Activated T-cell treated with anti-CD3 and anti-CD28 coated beads, Interleukin-2, amount 50 U/mL, for 72 hours (primary cell): ENCODE results near the gene IGFBPL1. TPM values are rescaled to one million over a fixed set of nuclear protein-coding genes. Genes with fewer than 3 reads are reported as not detected.

Experiments
- ATAC-seq, 2 donors: fragments of 150-1000 bp; cut with Tn5 transposase; replicated peaks in 1 of 2; 2 replicates each; pipeline ENCODE4 v1.10.0; 2021; ENCODE audit warnings: moderate library complexity in 2 of 2, mild to moderate bottlenecking in 1 of 2
- DNase-seq, 2 donors: peaks; one replicate each; pipeline ENCODE4 v3.0.0; 2021 to 2022; ENCODE audit warnings: mixed read lengths in 1 of 2
- H3K27ac Mint-ChIP-seq: one replicate; pipeline ENCODE4 v1.8.0; 2022; ENCODE audit warnings: mild to moderate bottlenecking, moderate library complexity, mixed read lengths
- H3K27me3 Mint-ChIP-seq: one replicate; pipeline ENCODE4 v1.8.0; 2022; ENCODE audit warnings: low read depth, mixed read lengths
- H3K36me3 Mint-ChIP-seq, 2 donors: one replicate each; pipeline ENCODE4 v1.8.0; 2022; ENCODE audit warnings: mixed read lengths in 2 of 2, mild to moderate bottlenecking in 1 of 2; ENCODE audit not compliant: insufficient read depth in 2 of 2
- H3K4me1 Mint-ChIP-seq: one replicate; pipeline ENCODE4 v1.8.0; 2022; ENCODE audit warnings: low read depth, mixed read lengths
- H3K4me3 Mint-ChIP-seq, 2 donors: one replicate each; pipeline ENCODE4 v1.8.0; 2022; ENCODE audit warnings: mild to moderate bottlenecking in 2 of 2, mixed read lengths in 2 of 2, moderate library complexity in 2 of 2
- H3K9me3 Mint-ChIP-seq, 2 donors: one replicate each; pipeline ENCODE4 v1.8.0; 2022; ENCODE audit warnings: mixed read lengths in 2 of 2
- total RNA-seq, 2 donors: library from RNA; stranded (reverse); gene quantifications; one replicate each; pipeline ENCODE4 v1.2.3, GENCODE V29; 2022

IGFBPL1 gene
- total RNA-seq, 2 donors from 2014 or later: not detected

- no peak for ATAC-seq
Observed at GRCh38 chr9:38360839-38361472, 63.3 kb downstream of the IGFBPL1 start.

GRCh38 chr9:38359689-38360385 is 64.4 kb downstream of the IGFBPL1 start:
- Mint-ChIP-seq H3K27ac (no peak overlapping the region), H3K27me3 (no peaks in the 10 kb centered on the region), H3K36me3 (no peaks in the 10 kb centered on the region), H3K4me1 (peaks cover 7% of the 10 kb centered on the region), H3K9me3 (no peaks in the 10 kb centered on the region), H3K4me3 (no peak overlapping the region)
- ATAC-seq (no peak), DNase-seq (no peak)

More at GRCh38 chr9:38360839-38361472, 63.3 kb downstream of the IGFBPL1 start:
- no peak overlapping the region for H3K27ac Mint-ChIP-seq
- no peaks in the 10 kb centered on the region for H3K9me3 Mint-ChIP-seq
- DNase-seq: no peak
- no peak overlapping the region for H3K4me3 Mint-ChIP-seq
- H3K36me3 Mint-ChIP-seq: no peaks in the 10 kb centered on the region
- H3K27me3 Mint-ChIP-seq: no peaks in the 10 kb centered on the region
- peaks cover 7% of the 10 kb centered on the region for H3K4me1 Mint-ChIP-seq

GRCh38 chr9:38359297-38359653 is 65.0 kb downstream of the IGFBPL1 start:
- Mint-ChIP-seq H3K27ac (no peak overlapping the region), H3K27me3 (no peaks in the 10 kb centered on the region), H3K9me3 (no peaks in the 10 kb centered on the region), H3K36me3 (no peaks in the 10 kb centered on the region), H3K4me3 (no peak overlapping the region), H3K4me1 (peaks cover 7% of the 10 kb centered on the region)
- DNase-seq (no peak), ATAC-seq (no peak)

- no peaks in the 10 kb centered on the region for H3K36me3 Mint-ChIP-seq
- H3K9me3 Mint-ChIP-seq: no peaks in the 10 kb centered on the region
- ATAC-seq (no peak), DNase-seq (no peak)
- no peak overlapping the region for H3K4me3 Mint-ChIP-seq
- H3K4me1 Mint-ChIP-seq: peaks cover 7% of the 10 kb centered on the region
- no peaks in the 10 kb centered on the region for H3K27me3 Mint-ChIP-seq
- H3K27ac Mint-ChIP-seq: no peak overlapping the region
Observed at GRCh38 chr9:38358390-38359296, 65.6 kb downstream of the IGFBPL1 start.

- ATAC-seq: no peak
- H3K4me3 Mint-ChIP-seq: no peak overlapping the region
- no peaks in the 10 kb centered on the region for H3K4me1 Mint-ChIP-seq
- H3K9me3 Mint-ChIP-seq: no peaks in the 10 kb centered on the region
- no peaks in the 10 kb centered on the region for H3K27me3 Mint-ChIP-seq
- no peaks in the 10 kb centered on the region for H3K36me3 Mint-ChIP-seq
- no peak overlapping the region for H3K27ac Mint-ChIP-seq
- DNase-seq: no peak
Observed at GRCh38 chr9:38357350-38358114, 66.7 kb downstream of the IGFBPL1 start.

GRCh38 chr9:38356851-38357250 is 67.4 kb downstream of the IGFBPL1 start:
- H3K27me3 Mint-ChIP-seq: no peaks in the 10 kb centered on the region
- no peak overlapping the region for H3K27ac Mint-ChIP-seq
- no peak overlapping the region for H3K4me3 Mint-ChIP-seq
- H3K36me3 Mint-ChIP-seq: no peaks in the 10 kb centered on the region
- ATAC-seq (no peak), DNase-seq (no peak)
- H3K4me1 Mint-ChIP-seq: no peaks in the 10 kb centered on the region
- no peaks in the 10 kb centered on the region for H3K9me3 Mint-ChIP-seq

Other genes with a start within 250 kb of the IGFBPL1 start
- gene ALDH1B1, start 31.8 kb downstream of the IGFBPL1 start, total RNA-seq: 10 to 100 TPM in 1 of 2 donors, 1 to 10 TPM in 1; 9.1 to 10.2 TPM
- 1 to 10 TPM; 6.0 to 8.4 TPM for gene ANKRD18A, start 196.1 kb upstream of the IGFBPL1 start, total RNA-seq